Nucleus accumbens (tissue), 56 donors: ENCODE results near the gene THSD4.

Experiments used
- DNase-seq, 56 donors: peaks; one replicate each; lab custom pipeline; 2025; lab: John Stamatoyannopoulos, UW

THSD4 gene

GRCh38 chr15:71502077-71502432, 386.8 kb downstream of the THSD4 start:
- DNase-seq, result no peak

- DNase-seq, result no peak
These were observed 390.7 kb downstream of the THSD4 start for GRCh38 chr15:71505962-71506361.

GRCh38 chr15:71506946-71507345, 391.7 kb downstream of the THSD4 start:
- DNase-seq, result no peak

- DNase-seq, result no peak
These were observed 392.9 kb downstream of the THSD4 start for GRCh38 chr15:71508081-71508682.

- DNase-seq, result no peak
These were observed 393.9 kb downstream of the THSD4 start for GRCh38 chr15:71509139-71509538.

- DNase-seq, result no peak
These were observed 395.5 kb downstream of the THSD4 start for GRCh38 chr15:71510763-71511162.

- no peak for DNase-seq
These were observed 396.8 kb downstream of the THSD4 start for GRCh38 chr15:71511796-71512681.

GRCh38 chr15:71512682-71513006, 397.4 kb downstream of the THSD4 start:
- no peak for DNase-seq

- peak in 2 of 56 donors; percentile 1 to 29 for DNase-seq
These were observed 400.3 kb downstream of the THSD4 start for GRCh38 chr15:71515375-71516186.

GRCh38 chr15:71517751-71518150, 402.5 kb downstream of the THSD4 start:
- no peak for DNase-seq

- no peak for DNase-seq
These were observed 403.4 kb downstream of the THSD4 start for GRCh38 chr15:71518661-71519060.

- no peak for DNase-seq
These were observed 411.0 kb downstream of the THSD4 start for GRCh38 chr15:71526060-71526820.

GRCh38 chr15:71529361-71529760, 414.1 kb downstream of the THSD4 start:
- no peak for DNase-seq

GRCh38 chr15:71530116-71530515, 414.8 kb downstream of the THSD4 start:
- DNase-seq, result peak in 1 of 56 donors; percentile 1

- DNase-seq, result no peak
These were observed 417.7 kb downstream of the THSD4 start for GRCh38 chr15:71532994-71533393.

- DNase-seq, result no peak
These were observed 422.9 kb downstream of the THSD4 start for GRCh38 chr15:71538181-71538580.

- no peak for DNase-seq
These were observed 426.5 kb downstream of the THSD4 start for GRCh38 chr15:71541746-71542145.

GRCh38 chr15:71542836-71543235, 427.6 kb downstream of the THSD4 start:
- no peak for DNase-seq

GRCh38 chr15:71543413-71543812, 428.1 kb downstream of the THSD4 start:
- no peak for DNase-seq

- DNase-seq, result no peak
These were observed 430.0 kb downstream of the THSD4 start for GRCh38 chr15:71545223-71545760.
